Neutrophil (primary cell): ENCODE measurements around the gene OR52E6.

Experiments used
- H3K27ac ChIP-seq: fragments of 200-600 bp; sonication (generic); 2 replicates; pipeline ENCODE4 v1.5.1; 2016; ENCODE audit warnings: mild to moderate bottlenecking, moderate library complexity
- H3K27me3 ChIP-seq: fragments of 200-600 bp; sonication (generic); 2 replicates; pipeline ENCODE4 v1.6.0; 2016; ENCODE audit warnings: mild to moderate bottlenecking
- H3K36me3 ChIP-seq: fragments of 200-600 bp; sonication (generic); 2 replicates; pipeline ENCODE4 v1.5.1; 2017
- H3K4me1 ChIP-seq, 2 experiments: fragments of 200-600 bp in 1 of 2; sonication (generic) in 1 of 2; 1 replicate in 1 of 2; 2 replicates in 1 of 2; pipeline versions ENCODE4 v1.5.1 to v1.6.1; 2013 to 2016; ENCODE audit warnings: low read depth in 1 of 2, low read length in 1 of 2, mild to moderate bottlenecking in 1 of 2, moderate library complexity in 1 of 2; ENCODE audit not compliant: control insufficient read depth in 1 of 2, insufficient read depth in 1 of 2
- H3K4me3 ChIP-seq, 2 experiments: fragments of 200-600 bp in 1 of 2; sonication (generic) in 1 of 2; 1 replicate in 1 of 2; 2 replicates in 1 of 2; pipeline ENCODE4 v1.5.1; 2013 to 2016; ENCODE audit warnings: low read depth in 1 of 2, low read length in 1 of 2, mild to moderate bottlenecking in 1 of 2, moderate library complexity in 1 of 2
- H3K9me3 ChIP-seq: fragments of 200-600 bp; sonication (generic); 2 replicates; pipeline ENCODE4 v1.5.1; 2016
- CTCF ChIP-seq: fragments of 200-600 bp; sonication (generic); IDR thresholded peaks from 2 replicates; pipeline ENCODE4 v1.5.1; 2016; ENCODE audit warnings: antibody characterized with exemption

OR52E6 gene

GRCh38 chr11:5803982-5804381 lies 37.7 kb downstream of the OR52E6 start:
- H3K36me3 ChIP-seq: no peaks in the 10 kb centered on the region
- H3K9me3 ChIP-seq: no peaks in the 10 kb centered on the region
- H3K27ac ChIP-seq: no peak overlapping the region
- peaks cover 5 to 8% of the 10 kb centered on the region in 2 experiments for H3K4me1 ChIP-seq
- H3K4me3 ChIP-seq: no peak overlapping the region
- no peaks in the 10 kb centered on the region for H3K27me3 ChIP-seq
- no peak for TF ChIP-seq CTCF

GRCh38 chr11:5796541-5796940 lies 45.2 kb downstream of the OR52E6 start:
- Histone ChIP-seq H3K4me1 (peaks cover 6% of the 10 kb centered on the region in 2 experiments), H3K4me3 (no peak overlapping the region), H3K27me3 (no peaks in the 10 kb centered on the region), H3K9me3 (no peaks in the 10 kb centered on the region), H3K27ac (no peak overlapping the region), H3K36me3 (no peaks in the 10 kb centered on the region)
- TF ChIP-seq CTCF: no peak

- no peak within 1 kb of the TSS for H3K4me3 ChIP-seq
- no peaks in the 10 kb centered on the region for H3K27me3 ChIP-seq
- TF ChIP-seq CTCF: no peak
- no peak within 1 kb of the TSS for H3K27ac ChIP-seq
- H3K4me1 ChIP-seq: no peaks in the 10 kb centered on the region
- H3K36me3 ChIP-seq: no peaks in the 10 kb centered on the region
- no peaks in the 10 kb centered on the region for H3K9me3 ChIP-seq
These were observed 50.5 kb downstream of the OR52E6 start, which contains the start of gene OR52N1 for GRCh38 chr11:5791165-5791564. Gene OR52N1, minus strand, starts transcription at chr11:5791265. Its CDS starts 2,449 bp downstream, at chr11:5788816.
